Measurements from ENCODE around the gene DNASE1L1.

Gene DNASE1L1

DNA sequence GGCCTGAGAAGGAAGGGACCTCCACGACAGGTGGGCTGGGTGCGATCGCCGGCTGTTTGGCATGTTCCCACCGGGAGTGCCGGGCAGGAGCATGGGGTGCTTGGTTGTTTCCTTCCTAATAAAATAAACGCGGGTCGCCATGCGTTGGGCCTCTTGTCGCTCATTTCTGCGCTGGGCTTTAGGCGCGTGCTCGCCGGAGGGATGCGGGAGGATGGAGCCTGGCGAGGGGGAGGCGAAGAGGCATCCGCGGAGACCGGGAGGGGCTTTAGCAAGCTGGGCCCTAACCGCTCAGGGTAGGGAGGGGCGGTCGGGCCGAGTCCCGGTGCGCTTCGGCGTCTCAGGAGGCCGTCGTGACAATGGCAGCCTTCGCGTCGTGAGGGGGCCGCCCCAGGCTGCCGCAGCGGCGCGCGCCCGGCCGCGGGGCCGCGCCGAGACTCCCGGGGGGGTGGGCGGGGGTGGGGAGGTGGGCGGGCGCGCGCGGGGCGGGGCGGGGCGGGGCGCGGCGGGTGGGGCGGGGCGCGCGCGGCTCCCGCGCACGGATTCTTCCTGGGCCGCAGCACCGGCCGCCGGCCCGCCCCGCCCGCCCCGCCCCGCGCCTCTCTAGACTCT lies 27.4 kb upstream of the DNASE1L1 start:
- peak; percentile 43 for DNase-seq (ENCODE audit: low read depth)

DNA sequence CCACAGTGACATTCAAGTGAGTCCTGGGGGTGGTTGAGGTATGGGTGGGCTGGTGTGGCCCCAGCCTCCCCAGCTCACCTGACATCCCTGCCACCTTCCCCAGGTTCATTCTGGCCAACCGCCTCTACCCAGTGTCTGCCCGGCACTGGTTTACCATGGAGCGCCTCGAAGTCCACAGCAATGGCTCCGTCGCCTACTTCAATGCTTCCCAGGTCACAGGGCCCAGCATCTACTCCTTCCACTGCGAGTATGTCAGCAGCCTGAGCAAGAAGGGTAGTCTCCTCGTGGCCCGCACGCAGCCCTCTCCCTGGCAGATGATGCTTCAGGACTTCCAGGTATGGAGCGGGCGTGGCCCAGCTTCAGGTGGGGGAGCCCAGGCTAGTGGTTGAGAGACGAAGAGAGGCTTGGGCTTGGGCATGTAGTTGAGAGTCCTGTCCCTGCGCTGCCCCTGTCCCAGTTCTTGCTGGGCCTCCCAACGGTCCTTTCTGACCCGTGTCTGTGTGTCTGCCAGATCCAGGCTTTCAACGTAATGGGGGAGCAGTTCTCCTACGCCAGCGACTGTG lies 26.2 kb upstream of the DNASE1L1 start:
- no peak for DNase-seq (ENCODE audit: low read depth)

DNA sequence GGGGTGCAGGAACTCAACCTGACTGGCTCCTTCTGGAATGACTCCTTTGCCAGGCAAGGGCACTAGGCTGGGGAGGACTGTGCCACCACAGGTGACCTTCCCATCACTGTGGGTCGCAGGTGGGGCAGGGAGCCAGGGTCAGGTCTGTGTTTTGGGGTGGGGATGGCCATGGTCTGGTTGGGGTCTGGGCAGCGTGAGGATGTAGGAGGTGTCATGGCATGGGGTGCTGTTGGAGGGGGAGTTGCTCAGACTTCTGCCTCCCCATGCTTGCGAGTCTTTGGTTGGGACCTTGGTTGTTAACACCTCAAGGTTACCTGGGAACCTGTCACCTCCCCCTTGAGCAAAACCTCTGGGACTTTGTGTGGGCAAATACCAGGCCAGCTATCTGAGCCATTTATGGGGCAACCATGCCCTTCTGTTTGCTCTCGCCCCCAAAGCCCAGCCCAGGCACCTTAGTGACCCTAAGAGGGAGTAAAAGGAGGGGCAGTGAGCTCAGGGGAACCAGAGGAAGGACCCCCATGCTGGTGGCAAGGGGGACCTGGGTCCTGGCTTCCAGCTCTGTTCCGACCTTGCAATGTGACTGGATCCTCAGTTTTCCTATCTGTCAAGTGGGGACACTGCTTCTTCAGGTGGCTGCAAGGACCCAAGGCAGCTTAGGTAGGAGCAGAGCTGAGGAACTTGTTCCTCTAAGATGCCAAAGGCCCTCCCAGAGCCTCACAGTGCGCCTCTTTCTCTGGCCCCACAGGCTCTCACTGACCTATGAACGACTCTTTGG lies 25.5 kb upstream of the DNASE1L1 start:
- DNase-seq (ENCODE audit: low read depth) = no peak

DNA sequence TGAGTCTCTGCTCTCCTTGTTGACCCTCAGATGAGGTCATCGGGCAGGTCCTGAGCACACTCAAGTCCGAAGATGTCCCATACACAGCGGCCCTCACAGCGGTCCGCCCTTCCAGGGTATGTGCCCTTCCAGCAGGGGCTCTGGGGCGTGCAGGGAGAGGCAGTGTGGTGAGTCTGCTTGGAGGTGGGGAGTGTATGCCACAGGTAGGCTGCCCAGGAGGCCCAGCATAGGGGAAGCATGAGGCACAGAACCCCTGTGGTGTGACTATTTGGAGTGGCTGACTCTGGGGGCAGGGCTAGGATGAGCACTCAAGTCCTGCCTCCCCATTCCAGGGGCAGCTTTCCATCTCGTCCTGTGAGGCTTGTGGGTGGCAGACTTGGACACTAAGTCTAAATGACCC lies 24.6 kb upstream of the DNASE1L1 start:
- DNase-seq (ENCODE audit: low read depth) = no peak

DNA sequence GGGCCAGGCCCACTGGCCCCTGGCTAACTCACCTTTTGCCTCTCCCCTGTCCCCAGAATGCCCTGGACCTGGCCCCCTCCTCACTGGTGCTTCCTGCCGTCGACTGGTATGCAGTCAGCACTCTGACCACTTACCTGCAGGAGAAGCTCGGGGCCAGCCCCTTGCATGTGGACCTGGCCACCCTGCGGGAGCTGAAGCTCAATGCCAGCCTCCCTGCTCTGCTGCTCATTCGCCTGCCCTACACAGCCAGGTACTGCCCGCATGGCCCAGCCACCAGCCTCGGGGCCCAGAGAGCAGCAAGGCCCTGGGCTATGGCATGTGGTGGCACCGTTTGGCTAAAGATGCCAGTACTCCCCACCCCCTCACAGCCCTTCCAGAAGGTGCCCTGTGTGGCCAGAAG lies 23.2 kb upstream of the DNASE1L1 start:
- no peak for DNase-seq (ENCODE audit: low read depth)

DNA sequence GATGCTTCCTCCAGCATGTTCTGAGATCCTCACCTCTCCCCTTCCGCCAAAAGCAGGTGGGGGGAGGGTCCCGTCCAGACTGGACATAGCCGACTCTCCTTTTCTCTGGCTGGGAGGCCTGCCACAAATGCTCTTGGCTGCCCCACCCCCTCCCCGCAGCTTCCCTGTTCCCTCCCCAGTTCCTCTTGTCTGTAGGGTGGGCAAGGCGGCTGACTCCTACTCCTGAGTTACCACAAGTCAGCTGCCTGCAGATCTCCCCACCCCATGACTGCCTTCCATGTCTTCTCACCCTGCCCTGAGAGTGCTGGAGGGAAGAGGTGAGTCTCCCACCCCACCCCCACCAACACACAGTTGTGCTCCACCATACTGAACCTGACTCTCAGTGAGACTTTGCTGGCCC lies 22.3 kb upstream of the DNASE1L1 start:
- no peak for DNase-seq (ENCODE audit: low read depth)

DNA sequence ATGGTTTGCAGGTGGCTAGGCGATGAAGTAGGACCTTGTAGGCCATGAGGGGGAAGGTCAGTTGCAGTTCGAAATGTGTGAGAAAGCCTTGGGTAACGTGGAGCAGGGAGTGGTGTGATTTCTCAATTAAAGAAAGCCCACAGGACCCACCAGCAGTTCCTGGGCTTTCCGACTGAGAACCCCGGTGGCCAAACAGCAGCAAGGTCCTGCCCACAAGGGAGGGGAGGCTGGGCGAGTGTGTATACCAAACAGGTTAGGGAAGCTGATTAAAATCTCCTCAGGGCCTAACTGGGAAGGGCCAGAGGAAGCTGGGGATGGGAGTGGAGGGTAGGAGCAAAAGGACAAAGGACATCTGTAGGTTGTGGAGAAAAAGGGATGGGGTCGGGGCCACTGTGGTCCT lies 21.9 kb upstream of the DNASE1L1 start:
- DNase-seq (ENCODE audit: low read depth) = no peak

DNA sequence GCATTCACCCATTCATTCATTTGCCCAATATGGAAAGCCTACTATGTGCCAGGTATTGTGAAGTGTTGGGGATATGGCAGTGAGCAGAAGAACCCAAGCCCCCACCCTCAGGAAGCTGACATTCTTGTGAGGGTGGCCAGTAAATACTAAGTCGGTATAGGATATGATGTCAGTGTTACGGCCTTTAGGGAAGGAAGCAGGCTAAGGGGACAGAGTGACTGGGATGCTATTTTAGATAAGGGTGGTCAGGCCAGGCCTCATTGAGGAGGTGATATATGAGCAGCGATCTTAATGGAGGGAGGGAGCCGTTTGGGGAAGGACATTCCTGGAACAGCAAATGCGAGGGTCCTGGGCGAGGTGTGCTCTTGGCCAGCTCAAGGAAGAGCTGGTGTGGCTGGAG lies 21.4 kb upstream of the DNASE1L1 start:
- no peak for DNase-seq (ENCODE audit: low read depth)

DNA sequence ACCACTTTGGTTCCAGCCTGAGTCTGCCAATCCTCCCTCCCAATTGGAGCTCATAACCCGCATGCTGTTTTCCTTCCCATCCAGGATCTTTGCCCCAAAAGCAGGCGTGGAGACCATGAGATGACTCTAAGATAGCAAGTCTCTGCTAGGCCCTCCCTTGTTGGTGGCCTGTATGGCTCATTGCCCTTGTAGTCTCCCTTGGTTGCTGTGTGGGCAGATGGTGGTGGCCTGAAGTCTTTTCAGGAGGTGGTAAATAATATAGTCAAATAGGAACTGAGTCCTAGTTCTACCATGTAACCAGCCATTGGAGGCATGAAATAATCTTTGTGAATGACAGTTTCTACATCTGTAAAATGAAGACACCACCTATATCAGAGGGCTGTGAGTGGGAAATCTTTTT lies 20.7 kb upstream of the DNASE1L1 start:
- DNase-seq (ENCODE audit: low read depth) = no peak

DNA sequence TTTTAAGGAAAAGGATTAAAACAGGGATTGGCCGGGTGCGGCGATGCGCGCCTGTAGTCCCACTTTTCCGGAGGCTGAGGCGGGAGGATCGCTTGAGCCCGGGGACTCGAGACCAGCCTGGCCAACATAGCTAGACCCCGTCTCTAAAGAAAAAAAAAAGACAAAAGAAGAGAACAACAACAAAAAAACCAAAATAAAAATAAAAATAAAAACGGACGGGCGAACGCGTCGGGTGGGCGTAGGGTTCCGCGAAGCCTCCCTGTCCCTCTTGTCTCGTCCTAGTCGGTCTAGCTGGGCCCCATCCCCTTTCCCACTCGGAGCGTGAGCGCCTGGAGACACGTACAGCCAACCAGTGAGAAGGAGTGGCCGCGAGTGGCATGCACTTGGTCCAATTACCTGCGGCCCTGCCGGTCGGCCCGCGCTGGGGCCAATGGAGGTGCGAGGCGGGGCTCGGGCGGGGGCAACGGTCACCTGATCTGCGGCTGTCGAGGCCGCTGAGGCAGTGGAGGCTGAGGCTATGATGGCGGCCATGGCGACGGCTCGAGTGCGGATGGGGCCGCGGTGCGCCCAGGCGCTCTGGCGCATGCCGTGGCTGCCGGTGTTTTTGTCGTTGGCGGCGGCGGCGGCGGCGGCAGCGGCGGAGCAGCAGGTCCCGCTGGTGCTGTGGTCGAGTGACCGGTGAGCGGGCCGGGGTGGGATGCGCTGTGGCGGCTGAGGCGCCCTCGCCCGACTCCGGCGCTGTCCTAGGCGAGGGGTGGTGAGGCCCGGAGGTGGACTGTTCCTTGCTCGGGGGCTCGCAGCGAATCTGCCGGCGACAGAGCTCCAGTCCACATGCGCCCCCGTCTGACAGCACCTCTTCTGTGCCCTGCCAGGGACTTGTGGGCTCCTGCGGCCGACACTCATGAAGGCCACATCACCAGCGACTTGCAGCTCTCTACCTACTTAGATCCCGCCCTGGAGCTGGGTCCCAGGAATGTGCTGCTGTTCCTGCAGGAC lies 19.4 kb upstream of the DNASE1L1 start, which contains the start of gene ATP6AP1:
Gene ATP6AP1, plus strand, starts transcription at position 502 of the 996 bp plus-strand sequence. Its CDS starts 16 bp downstream, at position 518.
- DNase-seq (ENCODE audit: low read depth) = peak; percentile 82

DNA sequence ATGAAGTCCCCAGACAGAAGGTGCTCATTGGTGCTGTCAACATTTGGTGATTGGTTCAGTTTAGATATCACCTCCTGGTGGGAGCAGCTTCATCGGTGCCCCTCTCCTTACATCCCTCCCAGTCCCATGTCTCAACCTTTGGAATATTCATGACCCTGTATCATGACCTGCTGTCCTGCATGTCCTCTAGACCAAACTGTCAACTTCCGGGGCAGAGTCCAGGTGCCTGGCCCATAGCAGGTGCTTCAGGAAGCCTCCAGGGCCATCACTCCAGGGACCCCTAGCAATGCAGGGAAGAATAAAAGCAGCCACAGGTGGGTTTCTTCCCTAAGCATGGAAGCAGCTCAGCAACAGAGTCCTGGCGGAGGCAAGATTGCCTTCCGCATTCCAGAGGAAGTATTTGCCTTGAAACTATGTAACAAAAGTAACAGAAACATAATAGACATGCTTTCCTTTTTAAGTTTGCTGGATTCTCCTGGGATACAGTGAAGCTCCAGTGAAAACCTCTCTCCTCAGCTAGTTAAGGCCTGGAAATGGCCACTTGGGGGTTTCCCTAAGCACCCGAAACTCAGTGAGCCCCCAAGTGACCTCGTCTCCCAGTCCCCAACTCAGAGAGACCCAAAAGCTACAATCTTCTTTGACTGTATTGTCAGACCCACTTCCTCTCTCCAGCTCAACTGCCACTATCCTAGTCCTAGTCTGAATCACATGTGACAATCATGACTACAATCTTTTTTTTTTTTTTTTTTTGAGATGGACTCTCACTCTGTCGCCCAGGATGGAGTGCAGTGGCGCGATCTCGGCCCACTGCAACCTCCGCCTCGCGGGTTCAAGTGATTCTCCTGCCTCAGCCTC lies 18.1 kb upstream of the DNASE1L1 start:
- no peak for DNase-seq (ENCODE audit: low read depth)

DNA sequence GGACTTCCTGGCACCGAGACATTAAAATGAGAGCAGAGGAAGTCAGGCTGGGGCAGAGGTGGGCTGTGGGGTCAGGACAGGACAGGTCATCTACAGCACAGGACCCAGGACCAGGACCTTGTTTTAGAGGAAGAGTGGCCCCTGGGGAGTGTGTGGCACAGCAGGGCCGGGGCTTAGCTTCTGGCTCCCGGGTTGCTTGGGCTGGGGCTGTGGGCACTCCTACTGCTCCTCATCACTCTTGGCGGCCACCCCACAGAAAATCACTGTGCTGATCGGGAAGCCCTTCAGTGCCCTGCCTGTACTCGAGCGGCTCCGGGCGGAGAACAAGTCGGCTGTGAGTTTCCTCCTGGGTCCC lies 11.3 kb upstream of the DNASE1L1 start:
- DNase-seq (ENCODE audit: low read depth) = no peak

DNA sequence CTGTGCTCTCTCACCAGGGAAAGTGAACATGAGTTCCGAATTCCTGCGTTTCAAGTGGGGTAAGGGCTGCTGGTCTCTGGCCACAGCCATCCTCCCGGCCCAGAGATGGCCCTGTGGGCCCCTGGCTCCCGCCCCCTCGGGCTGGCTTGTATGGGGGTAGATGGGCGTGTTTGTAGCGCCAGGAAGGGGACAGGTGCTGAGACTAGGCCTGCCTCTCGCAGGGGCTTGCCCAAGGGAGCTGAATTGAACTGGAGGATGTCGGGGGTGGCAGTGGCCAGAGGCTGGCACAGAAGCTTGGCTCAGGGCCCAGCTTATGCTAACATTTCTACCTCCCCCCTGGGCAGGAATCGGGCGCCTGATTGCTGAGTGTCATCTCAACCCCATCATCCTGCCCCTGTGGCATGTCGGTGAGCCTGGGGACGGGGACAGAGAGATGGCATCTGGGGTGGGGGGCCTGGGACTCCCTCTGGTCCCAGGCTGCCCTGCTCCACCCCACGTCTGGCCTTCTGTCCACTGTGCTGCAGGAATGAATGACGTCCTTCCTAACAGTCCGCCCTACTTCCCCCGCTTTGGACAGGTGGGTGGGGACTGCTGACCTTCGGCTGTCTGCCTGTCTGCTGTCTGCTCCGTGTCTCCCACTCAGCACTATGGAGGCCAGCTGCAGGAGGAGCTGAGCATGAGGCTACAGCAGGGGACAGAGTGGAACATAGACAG lies 10.8 kb upstream of the DNASE1L1 start:
- DNase-seq (ENCODE audit: low read depth) = no peak

DNA sequence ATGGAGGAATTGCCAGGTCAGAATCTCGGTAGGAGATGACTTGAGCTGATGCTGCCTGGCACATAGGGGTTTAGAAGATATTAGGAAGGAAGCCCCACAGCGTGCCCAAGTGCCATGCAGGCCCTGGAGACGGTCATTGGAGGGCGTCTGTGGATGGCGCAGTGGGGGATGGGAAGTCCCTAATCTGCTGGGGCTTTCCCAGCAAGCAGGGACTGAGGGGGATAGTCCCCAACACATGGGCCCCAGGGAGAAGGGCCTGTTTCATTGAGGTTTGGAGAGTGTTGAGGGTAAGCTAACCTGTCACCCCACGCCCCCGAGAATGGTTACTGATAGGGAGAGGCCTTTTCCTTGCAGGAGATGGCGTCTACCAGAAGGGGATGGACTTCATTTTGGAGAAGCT lies 10.1 kb upstream of the DNASE1L1 start:
- no peak for DNase-seq (ENCODE audit: low read depth)

DNA sequence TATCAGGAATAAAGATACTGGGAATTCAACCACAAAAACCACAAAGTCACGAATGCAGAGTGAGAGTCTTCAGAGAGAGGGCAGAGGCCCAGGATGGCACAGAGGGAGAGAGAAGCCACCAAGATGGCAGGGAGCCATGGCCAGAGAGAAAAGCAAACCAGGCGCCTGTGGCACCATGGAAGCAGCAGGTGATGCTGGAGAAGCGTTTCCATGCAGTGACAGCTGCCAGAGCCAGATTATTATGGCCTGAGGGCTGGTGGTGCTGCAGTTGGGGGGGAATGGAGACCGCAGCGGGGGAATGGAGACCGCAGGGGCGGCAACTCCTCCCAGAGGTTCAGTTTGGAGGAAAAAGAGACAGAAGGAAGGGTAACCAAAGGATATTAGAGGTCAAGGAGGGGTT lies 8.1 kb upstream of the DNASE1L1 start:
- DNase-seq (ENCODE audit: low read depth) = no peak

DNA sequence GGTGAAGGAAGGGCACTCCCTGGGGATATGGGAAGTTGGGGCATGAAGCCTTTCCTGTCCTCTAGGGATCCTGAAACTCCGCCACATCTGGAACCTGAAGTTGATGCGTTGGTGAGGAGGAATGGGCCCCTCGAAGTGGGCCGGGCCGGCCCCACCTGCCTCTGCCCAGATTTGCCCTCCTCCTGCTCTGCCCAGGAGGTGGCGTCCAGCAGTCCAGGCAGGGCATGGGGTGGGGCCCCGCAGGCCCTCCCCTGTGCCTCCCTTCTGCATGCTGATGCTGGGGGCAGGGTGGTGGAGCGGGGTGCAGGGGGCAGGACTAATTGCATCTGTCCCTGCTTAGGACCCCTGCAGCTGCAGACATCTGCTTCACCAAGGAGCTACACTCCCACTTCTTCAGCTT lies 4.1 kb upstream of the DNASE1L1 start:
- no peak for DNase-seq (ENCODE audit: low read depth)

DNA sequence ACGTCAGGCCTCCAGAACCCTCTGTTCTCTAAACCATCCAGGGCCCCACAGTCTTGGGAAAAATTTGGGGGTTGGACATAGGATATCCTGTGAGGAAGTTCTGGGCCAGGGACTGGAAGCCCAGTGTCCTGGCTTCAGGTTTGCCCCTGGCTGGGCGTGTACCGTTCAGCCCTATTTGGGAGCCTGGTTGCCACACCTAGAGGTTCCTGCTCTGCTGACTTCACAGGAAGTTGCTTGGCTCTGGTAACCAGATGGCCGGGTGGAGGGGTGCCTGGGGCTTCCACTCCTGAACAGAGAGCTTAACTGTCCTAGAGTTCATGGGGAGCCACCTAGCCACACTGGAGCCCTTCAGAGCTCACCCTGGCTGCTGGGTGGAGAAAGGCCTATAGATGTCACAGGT lies 3.4 kb upstream of the DNASE1L1 start:
- no peak for DNase-seq (ENCODE audit: low read depth)

DNA sequence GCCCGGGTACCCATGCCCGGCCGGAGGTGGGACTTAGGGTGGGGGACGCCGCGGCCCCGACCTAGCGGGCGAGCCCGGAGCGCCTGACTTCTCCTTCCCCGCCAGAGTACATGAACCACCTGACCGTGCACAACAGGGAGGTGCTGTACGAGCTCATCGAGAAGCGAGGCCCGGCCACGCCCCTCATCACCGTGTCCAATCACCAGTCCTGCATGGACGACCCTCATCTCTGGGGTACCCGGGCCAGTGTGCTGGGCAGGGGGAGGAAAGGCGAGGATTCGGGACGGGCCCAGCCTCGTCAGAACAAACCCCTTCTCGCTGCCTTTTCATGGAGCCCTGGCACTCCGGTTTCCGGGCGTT lies 2.9 kb upstream of the DNASE1L1 start:
- no peak for DNase-seq (ENCODE audit: low read depth)

DNA sequence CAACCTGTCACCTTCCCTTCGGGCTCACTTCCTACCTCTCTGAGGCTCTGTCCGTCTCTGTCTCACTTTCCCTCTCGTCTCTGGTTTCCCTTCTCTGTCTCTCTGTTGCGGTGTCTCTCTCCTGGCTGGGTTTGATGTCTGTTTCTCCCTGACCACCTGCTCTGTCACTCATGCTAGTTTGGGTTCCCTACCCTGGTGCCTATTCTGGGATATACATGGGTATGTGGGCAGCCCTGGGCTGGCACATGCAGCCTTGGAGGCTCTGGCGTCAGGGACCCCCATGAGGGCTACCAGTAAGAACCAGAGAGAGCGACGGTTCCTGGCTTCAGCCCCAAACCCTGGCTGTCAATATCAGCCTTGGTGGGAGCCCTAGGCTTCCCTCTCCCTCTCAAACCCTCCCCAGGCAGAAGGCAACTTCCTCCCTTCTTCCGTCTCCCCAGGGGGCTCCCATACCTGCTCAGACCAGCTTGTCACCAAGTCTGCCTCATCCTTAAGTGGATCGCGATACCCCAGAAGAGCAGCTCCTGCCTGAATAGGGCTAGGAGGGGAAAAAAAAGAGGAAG lies 314 bp downstream of the DNASE1L1 start:
- DNase-seq (ENCODE audit: low read depth) = no peak

DNA sequence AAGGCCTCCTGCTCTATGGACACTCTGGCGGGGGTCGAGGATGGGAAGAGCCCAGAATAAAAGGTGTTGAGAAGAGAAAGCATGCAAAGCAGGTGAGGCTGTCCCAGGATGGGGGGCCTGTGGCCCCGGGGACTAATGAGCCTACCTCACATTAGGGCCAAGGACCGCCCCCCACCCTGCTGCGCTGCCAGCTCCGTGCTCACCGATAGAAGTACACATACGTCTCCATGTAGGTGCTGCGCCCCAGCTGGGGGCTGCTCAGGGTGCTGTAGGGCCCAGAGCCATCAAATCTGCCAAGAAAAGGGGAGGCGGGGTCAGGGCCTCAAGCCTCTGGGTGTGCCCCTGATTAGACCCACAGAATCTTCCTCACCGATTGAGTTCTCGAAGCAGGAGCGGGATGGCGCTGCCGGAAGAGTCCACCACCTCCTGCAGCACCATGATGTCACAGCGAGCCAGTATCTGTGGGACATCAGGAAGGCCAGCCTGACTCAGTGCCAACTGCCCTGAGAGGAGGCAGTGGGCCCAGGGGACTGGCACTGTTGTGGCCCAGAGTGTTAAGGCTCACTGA lies 4.3 kb downstream of the DNASE1L1 start:
- DNase-seq (ENCODE audit: low read depth) = no peak

All from stimulated activated CD4-positive, alpha-beta T cell treated with anti-CD3 and anti-CD28 coated beads, Interleukin-2, amount 100 ng/mL, for 4 hours (primary cell).